Endodermal cell (in vitro differentiated cells): ENCODE data around the gene CADM4. TPM values are rescaled to one million over a fixed set of nuclear protein-coding genes. Genes with fewer than 3 reads are reported as not detected.
A peak's percentile ranks its signal among the peaks of the same experiment; 100 is the strongest.
"Not testable (repeated sequence)": the region's sequence is repeated elsewhere in the genome, so short reads cannot be mapped to it uniquely, and the experiment has no call there.

ENCODE experiments used
- DNase-seq: peaks from one replicate; pipeline ENCODE4 v3.0.0-alpha.2; 2017
- H3K27ac ChIP-seq: 2 replicates; pipeline ENCODE4 v1.5.1; 2013; ENCODE audit warnings: mild to moderate bottlenecking, low read depth, low read length, moderate library complexity
- H3K27me3 ChIP-seq: 2 replicates; pipeline ENCODE4 v1.6.1; 2013; ENCODE audit warnings: mild to moderate bottlenecking, low read length, moderate library complexity; ENCODE audit not compliant: insufficient read depth, control insufficient read depth, poor library complexity, severe bottlenecking
- H3K36me3 ChIP-seq: 2 replicates; pipeline ENCODE4 v1.7.0; 2013; ENCODE audit warnings: mild to moderate bottlenecking, low read length, moderate library complexity; ENCODE audit not compliant: control insufficient read depth, insufficient read depth
- H3K4me1 ChIP-seq: one replicate; pipeline ENCODE4 v1.7.0; 2013; ENCODE audit warnings: low read length; ENCODE audit not compliant: control insufficient read depth, insufficient read depth
- H3K4me3 ChIP-seq: 2 replicates; pipeline ENCODE4 v1.5.1; 2013; ENCODE audit warnings: mild to moderate bottlenecking, low read length, moderate library complexity
- H3K9ac ChIP-seq: 2 replicates; pipeline ENCODE4 v1.6.1; 2013; ENCODE audit warnings: mild to moderate bottlenecking, low read length, moderate library complexity; ENCODE audit not compliant: poor library complexity, severe bottlenecking; ENCODE audit errors: extremely low read depth
- H3K9me3 ChIP-seq: 2 replicates; pipeline ENCODE4 v1.6.1; 2013; ENCODE audit warnings: mild to moderate bottlenecking, low read length, moderate library complexity; ENCODE audit not compliant: control insufficient read depth
- H3K27ac Mint-ChIP-seq: 2 replicates; pipeline ENCODE4 v1.8.0; 2020; ENCODE audit warnings: mixed read lengths
- H3K27me3 Mint-ChIP-seq: 2 replicates; pipeline ENCODE4 v1.8.0; 2021; ENCODE audit warnings: mild to moderate bottlenecking, mixed read lengths; ENCODE audit not compliant: insufficient read depth
- H3K36me3 Mint-ChIP-seq: 2 replicates; pipeline ENCODE4 v1.8.0; 2020; ENCODE audit warnings: low read depth, mixed read lengths
- H3K4me1 Mint-ChIP-seq: 2 replicates; pipeline ENCODE4 v1.8.0; 2020; ENCODE audit warnings: mixed read lengths
- H3K4me3 Mint-ChIP-seq: 2 replicates; pipeline ENCODE4 v1.8.0; 2020; ENCODE audit warnings: mild to moderate bottlenecking, moderate library complexity, mixed read lengths
- H3K9me3 Mint-ChIP-seq: 2 replicates; pipeline ENCODE4 v1.8.0; 2020; ENCODE audit warnings: mild to moderate bottlenecking, mixed read lengths
- CTCF ChIP-seq: fragments of 200-600 bp; sonication (generic); conservative IDR thresholded peaks from 2 replicates; pipeline ENCODE4 v1.5.0; 2021; ENCODE audit warnings: antibody characterized with exemption, mild to moderate bottlenecking
- WGBS, 2 experiments: methylation state at CpG; one replicate each; pipeline versions ENCODE4 v1.1.5 to v1.1.7; 2013; ENCODE audit warnings: missing lambda C conversion rate in 2 of 2, mixed read lengths in 1 of 2; ENCODE audit not compliant: insufficient coverage in 1 of 2, insufficient read length in 1 of 2; 5-methylcytosine and 5-hydroxymethylcytosine counted together
- total RNA-seq, 2 donors: library from RNA; stranded (reverse); fragmentation: NEBNext Ultra II Directional in 1 of 2; extraction: Animal tissue kit (Norgen Biotek cat#: 25700) in 1 of 2; gene quantifications; 2 replicates in 1 of 2; 3 replicates in 1 of 2; pipeline ENCODE4 v1.2.1, GENCODE V29; 2021

CADM4 gene
- total RNA-seq, 2 donors from 2014 or later, result 9.3 to 19.9 TPM

GRCh38 chr19:43652546-43652874, 12.9 kb upstream of the CADM4 start:
- peaks cover 50% of the 10 kb centered on the region for H3K36me3 Mint-ChIP-seq

GRCh38 chr19:43651758-43652545, 12.3 kb upstream of the CADM4 start:
- peak; percentile 86 for TF ChIP-seq CTCF
- Mint-ChIP-seq H3K4me1 (peaks cover 5% of the 10 kb centered on the region), H3K9me3 (peaks cover 11% of the 10 kb centered on the region), H3K27me3 (peaks cover under 1% of the 10 kb centered on the region), H3K4me3 (no peak overlapping the region), H3K36me3 (peaks cover 51% of the 10 kb centered on the region), H3K27ac (no peak overlapping the region)
- Histone ChIP-seq H3K36me3 (peaks cover 50% of the 10 kb centered on the region), H3K27me3 (no peaks in the 10 kb centered on the region), H3K27ac (no peak overlapping the region), H3K4me1 (no peaks in the 10 kb centered on the region), H3K9me3 (peaks cover 10% of the 10 kb centered on the region), H3K4me3 (no peak overlapping the region), H3K9ac (no peak overlapping the region)
- 82 to 86% methylated on average over 7 to 14 of the region's 14 CpGs for WGBS, 2 experiments
- DNase-seq, result peak; percentile 87

More at GRCh38 chr19:43652546-43652874, 12.9 kb upstream of the CADM4 start:
- Mint-ChIP-seq H3K27ac (no peak overlapping the region), H3K9me3 (peaks cover 5% of the 10 kb centered on the region), H3K4me1 (peaks cover 5% of the 10 kb centered on the region), H3K27me3 (no peaks in the 10 kb centered on the region), H3K4me3 (no peak overlapping the region)
- Histone ChIP-seq H3K27ac (no peak overlapping the region), H3K27me3 (no peaks in the 10 kb centered on the region), H3K4me3 (no peak overlapping the region), H3K9me3 (peaks cover 5% of the 10 kb centered on the region), H3K9ac (no peak overlapping the region), H3K36me3 (peaks cover 51% of the 10 kb centered on the region), H3K4me1 (no peaks in the 10 kb centered on the region)
- TF ChIP-seq CTCF, result no peak
- no peak for DNase-seq
- 73 to 96% methylated on average over 3 to 4 of the region's 5 CpGs for WGBS, 2 experiments

- not testable (repeated sequence) for H3K4me1 Mint-ChIP-seq, H3K27ac ChIP-seq, DNase-seq, H3K27me3 ChIP-seq, H3K4me3 ChIP-seq, H3K27me3 Mint-ChIP-seq, H3K9me3 ChIP-seq, H3K4me3 Mint-ChIP-seq, H3K27ac Mint-ChIP-seq, H3K4me1 ChIP-seq, H3K9ac ChIP-seq
- peaks cover 40% of the 10 kb centered on the region for H3K36me3 ChIP-seq
- Mint-ChIP-seq H3K9me3 (peaks cover 22% of the 10 kb centered on the region), H3K36me3 (peaks cover 48% of the 10 kb centered on the region)
- WGBS, 2 experiments, result 99 to 100% methylated on average over 3 to 7 of the region's 7 CpGs
These were observed 10.6 kb upstream of the CADM4 start for GRCh38 chr19:43650276-43650675.
